GM18907 (cell line): ENCODE results near the gene USH2A.
A peak's percentile ranks its signal among the peaks of the same experiment; 100 is the strongest.

Experiments used
- ATAC-seq: cut with Tn5 transposase; IDR thresholded peaks from one replicate; pipeline ENCODE4 v1.9.1; 2021; ENCODE audit warnings: mild to moderate bottlenecking, moderate library complexity; ENCODE audit not compliant: unreplicated experiment

USH2A gene

DNA sequence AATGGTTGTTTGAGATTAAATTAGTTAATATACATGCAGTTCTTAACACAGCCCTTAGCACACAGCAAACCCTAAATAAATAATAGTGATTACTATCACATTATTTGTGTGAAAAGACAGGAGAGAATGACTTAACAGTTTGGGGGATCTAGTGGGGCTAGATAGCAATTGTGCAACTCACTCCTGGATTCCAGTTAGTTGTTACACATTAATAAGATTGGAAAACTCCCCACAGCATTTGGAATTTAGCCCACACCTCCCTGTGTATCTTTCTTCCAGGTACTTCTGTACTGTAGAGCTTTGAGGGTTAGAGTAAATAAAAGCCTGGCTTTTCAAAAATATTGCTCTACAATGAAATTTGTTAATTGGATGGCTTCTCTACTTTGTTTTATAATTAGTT, 763.0 kb downstream of the USH2A start:
- ATAC-seq: no peak

DNA sequence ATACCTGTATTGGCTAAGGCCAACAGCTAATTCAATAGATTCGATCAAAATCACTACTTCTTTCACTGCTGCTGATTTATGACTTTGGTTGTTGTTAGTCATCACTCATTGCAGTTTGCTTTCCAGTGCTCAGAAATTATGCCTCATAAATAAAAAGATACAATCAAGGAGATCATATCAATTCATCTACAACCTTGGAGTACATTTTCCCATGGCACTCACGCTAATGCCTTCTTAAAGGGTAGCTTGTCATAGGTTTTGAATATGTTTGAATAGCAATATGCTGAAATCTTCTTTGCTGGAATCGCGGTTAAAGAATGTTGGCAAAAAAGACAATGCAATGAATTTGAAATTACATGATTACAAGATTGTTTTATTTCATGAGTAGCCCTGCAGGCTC, 766.2 kb downstream of the USH2A start:
- no peak for ATAC-seq

DNA sequence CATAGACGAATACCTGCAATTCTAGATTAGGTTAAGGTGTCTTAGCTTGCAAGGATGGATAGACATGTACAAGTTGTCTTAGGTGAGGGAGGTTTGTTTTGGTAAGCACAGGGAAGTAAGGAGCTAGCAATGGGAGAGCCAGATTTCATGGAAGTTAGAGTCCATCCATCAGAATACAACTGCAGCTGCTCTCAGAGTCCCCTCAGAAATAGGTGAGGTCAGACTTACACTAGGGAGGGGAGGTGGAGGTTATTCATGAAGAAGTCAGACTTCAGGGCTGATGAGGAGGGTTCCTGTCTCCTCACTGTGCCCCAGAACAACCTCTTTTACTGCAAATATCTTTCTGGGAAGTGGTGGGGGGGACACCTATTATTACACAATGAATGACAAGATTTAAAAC, 770.9 kb downstream of the USH2A start:
- no peak for ATAC-seq

DNA sequence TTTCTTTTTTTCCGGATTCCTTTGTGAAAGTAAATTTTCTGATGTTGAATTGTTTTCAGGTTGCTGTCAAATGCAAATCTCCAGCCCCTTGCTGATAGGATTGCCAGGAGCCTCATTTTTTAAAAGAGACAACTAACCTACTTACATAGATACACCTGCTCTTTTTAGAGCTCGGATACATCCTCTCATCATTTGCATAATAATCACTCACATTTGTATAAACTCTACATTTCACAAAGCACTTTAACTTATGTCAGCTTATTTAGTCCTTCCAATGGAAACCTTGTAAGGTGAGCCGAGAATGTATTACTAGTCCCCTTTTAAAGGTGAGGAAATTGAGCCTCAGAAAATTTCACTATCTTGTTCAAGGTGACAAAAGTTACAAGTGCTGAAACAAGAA, 771.4 kb downstream of the USH2A start:
- ATAC-seq: no peak

DNA sequence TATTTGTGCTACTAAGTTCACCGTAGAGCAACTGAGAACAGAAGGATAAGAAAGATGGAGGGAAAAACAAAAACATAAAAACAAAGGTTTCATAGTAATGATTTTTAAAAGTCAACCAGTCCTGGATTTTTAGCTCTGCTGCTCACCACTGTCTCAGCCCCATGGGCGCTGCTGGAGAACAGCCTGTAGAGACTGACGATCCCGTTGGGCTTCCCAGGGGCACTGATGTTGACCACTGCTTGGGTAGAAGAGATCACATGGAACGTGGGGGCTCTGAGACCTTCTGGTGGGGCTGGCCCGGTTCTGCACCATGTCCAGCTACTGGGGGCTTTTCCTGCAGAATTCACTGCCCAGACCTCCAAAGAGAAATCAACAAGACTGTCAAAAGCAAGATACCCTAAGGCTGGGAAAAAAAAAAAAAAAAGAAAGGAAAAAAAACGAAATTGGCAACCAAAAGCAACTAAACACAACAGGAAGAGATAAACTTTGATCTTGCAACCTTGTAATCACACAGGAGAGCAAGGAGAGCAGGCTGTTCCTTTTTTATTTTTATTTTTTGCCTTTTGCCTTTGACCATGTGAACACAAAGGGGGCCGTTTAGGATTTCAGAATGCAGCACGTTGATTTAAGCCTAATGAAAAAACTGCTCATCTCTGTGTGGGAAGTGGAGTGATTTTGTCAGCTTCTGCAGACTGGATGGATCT, 772.6 kb downstream of the USH2A start:
- no peak for ATAC-seq

DNA sequence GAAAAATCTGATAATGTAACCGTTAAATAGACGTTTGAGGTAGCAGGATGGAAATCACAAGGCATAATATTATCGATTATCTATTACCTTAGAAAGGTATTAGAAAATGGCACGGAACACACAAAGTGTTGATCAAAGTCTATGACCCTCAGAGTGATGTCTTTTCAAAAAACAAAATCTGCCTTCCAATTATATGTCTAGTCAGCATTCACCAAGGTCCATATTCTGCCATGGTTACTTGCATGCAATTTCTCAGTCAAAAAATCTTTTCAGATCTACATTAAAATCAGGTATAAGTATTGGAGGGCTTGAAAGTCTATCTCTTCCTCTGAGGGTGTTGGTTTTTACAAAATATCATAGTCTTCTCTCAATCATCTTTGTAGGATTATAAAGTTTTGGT, 774.3 kb downstream of the USH2A start:
- ATAC-seq: no peak

DNA sequence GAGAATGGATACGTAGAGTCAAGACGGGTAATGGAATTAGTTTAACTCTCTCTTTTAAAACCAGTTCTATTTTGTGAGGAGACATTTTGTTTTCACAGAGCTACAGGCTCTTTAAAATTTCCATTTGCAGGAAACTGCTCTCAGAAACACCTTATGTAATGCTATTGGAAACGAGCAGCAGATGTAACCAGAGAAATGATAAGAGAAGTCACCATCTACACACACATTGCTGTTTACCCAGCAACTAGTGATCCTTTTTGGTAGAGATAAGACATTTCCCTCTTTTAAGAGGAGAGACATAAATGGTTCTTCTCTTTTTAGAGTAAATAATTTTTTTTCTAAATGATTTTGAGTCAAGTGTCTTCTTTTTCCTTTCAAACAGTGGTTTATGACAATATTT, 775.5 kb downstream of the USH2A start:
- ATAC-seq: no peak

DNA sequence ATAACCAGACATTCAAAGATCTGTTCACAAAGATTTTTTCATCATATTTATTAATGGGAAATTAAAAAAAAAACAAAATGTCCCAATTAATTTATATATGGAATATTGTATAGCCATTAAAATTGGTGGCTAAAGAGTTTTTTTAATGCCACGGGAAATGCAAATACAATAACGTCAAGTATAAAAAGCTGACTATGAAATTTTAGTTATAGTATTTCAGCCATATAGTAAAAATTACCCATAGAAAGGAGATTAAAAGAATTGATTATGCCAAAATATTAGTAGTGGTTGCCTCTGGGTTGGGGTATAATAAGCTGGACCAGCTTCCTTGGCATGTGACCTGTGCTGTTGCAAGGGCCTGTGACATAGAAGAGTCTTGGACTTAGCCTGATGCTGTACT, 777.4 kb downstream of the USH2A start:
- no peak for ATAC-seq

DNA sequence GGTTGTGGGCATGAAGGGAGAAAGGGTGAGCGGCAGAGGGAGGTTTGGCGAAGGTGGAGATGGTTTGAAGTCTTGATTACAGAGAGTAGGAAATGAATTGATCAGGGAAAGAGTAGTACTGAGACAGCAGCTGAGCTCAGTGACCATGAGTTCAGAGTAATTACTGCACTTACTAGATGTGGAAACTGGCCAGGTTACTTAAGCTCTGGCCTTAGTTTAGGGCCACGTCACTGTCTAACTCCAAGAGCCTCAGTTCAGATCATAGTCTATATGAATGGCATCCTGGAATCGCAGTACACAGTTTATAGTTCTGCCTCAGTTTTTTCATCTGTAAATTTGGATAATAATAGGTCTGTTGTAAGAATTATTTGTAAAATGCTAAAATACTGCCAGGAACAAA, 778.1 kb downstream of the USH2A start:
- no peak for ATAC-seq

DNA sequence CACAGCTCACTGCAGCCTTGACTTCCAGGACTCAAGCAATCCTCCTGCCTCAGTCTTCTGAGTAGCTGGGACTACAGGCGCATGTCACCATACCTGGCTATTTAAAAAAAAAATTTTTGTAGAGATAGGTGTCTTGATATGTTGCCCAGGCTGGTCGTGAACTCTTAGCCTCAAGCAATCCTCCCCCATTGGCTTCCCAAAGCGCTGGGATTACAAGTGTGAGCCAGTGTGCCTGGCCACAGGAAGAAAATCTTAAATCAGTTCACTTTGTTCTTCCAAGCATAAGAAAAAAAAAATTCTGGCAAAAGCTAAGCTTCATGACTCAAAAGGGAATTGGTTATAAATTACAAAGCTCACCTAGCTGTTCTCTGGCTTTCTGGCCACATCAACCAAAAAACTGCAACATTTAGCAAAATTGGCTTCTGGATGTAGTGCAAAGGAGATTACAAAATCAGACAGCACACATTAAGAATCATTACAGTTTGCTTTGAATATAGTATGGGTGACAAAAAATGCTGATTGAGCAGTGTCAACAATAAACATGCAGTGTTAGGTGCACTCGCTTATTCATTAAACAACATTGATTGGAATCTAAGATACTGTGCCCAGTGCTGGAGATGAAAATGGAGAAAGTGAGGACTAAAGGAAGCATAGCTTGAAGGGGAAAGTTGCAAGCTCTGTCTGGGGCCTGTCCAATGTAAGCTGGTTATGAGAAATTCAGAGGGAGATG, 779.5 kb downstream of the USH2A start:
- no peak for ATAC-seq

DNA sequence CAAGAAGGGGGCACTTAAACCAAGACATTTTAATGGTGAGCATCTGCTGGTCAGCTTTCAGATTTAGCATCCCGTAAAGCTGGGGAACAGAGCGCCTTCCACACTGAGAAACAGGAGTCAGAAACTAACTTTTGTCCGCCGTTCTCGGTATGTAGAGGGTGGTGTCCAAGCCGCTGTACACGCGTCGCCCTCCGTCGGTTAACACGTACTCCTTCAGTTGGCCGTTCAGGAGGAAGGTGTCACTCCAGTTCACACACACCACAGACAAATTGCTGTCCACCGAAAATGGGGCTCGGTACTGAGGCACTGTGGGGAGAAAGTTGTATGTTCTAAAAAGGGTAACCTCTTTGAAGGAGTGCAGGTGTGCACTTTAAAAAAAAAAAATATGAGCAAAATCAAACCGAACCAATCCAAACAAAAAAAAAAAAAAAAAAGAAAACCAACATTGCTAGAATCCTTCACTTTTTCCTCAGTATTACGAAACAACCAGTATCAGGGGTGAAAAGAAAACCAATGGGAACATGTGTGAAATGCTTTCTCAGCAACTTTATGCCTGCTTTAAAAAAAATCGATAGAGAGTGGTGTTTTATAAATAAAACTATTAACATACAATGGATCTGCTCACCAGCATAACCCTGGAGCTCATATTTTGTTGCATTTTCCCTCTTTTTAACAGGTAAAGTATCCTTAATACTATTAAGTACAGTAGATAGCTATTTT, 782.7 kb downstream of the USH2A start:
- ATAC-seq: no peak

DNA sequence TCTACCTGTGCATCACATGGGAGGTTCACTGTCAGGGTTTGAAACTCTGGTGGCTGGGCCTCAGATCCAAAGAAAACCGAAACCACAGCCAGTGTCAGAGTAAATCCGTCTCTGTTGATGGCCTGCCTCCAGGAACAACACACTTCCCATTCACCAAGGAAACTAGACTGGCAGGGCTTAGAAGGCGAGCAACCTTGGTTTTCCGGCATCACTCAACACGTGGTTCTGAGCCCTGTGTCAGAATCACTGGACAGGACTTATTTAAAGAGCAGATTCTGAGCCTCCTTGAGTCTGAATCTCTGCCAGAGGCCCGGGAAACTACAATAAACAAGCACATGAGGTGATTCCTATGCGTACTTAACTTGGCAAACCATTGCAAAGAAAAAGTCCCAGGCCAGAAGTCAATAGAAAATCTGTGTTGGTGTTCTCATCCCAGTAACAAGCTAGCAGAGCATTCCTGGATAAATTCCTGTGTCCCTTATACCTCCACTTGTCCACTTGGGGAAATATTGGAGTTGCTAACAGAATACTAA, 786.1 kb downstream of the USH2A start:
- no peak for ATAC-seq

DNA sequence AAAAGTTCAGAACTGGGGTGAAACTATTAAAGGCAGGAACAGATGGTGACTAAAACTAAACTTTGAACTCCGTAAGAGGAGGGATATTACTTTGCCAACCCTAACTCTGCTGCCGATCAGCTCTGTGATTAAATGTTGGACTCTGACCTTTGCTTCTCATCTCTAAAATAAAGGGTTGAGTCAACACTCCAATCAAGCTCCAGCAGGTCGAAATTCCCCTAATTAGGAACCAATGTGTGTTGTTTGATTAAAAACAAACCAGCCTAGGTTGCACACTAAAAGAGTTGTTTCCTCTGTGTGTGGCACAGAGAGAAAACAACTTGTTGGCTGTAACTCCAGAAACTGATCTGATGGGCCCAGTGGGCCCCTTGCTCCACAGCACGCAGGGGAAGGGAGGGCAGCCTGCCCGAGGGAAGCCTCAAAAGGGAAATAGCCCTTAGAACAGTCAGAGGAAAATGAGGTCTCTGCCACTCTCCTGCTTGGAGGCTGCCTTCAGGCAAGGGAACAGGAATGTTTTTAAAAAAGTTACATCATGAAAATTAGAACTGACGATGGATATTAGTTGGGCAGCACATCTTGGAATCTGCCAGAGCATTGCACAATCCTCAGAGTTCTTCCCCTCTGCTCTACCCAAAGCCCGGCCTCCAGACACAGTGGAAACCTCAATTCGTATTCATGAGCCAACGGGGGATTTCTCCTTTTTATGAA, 786.8 kb downstream of the USH2A start:
- no peak for ATAC-seq

DNA sequence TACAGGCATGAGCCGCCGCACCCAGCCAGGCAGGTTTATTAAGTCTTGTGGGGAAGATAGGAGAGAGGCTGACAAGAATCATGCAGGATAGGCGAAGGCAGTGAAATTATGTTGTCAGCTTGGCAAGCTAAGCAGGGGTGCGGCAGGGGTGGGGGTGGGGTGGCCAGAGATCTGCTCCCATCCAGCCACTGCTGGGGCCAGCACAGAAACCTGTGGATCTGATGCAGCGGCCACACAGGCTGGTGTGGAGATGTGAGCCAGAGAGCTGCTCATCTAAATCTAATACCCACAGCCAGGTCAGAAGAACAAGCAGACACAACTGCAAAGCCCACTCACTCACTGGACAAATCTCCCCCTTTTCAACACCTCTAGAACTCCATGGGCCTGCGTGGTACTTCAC, 787.4 kb downstream of the USH2A start:
- ATAC-seq: no peak

DNA sequence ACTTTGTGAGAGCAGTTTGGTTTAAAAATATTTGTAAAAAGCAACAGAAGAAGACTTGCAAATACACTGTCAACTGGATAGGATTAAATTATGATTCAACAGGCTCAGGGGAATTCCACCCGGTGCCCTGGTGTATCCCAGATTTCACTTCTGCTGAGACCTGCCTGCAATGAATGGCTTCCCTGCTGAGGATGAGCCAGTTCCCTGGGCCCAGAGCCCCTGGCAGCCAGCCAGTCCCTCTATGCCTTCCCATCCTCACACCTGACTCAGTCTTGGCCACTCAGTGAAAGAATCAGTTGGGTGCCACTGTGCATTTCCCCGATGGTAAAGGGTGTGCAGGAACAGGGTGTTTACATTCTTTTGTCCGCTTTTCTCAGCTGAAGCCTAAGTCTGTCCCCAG, 791.8 kb downstream of the USH2A start:
- no peak for ATAC-seq

DNA sequence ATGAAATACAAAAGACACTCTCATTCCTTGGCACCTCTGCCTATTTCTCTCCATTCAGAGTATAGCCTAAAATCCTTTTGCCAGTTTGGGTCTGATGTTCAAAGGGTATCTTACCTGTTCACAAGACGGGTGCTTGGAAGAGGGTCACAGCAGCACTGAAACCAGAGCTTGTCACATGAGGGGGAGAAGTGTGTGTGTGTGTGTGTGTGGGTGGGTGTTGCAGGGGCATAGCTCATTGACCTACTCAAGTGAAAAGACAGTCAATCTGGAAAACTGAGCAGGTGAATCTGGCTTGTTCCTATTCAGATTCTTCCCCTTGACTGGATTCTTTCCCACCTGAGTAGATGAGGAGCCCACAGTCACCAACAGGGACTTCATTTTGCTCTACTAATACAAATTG, 792.2 kb downstream of the USH2A start:
- no peak for ATAC-seq

DNA sequence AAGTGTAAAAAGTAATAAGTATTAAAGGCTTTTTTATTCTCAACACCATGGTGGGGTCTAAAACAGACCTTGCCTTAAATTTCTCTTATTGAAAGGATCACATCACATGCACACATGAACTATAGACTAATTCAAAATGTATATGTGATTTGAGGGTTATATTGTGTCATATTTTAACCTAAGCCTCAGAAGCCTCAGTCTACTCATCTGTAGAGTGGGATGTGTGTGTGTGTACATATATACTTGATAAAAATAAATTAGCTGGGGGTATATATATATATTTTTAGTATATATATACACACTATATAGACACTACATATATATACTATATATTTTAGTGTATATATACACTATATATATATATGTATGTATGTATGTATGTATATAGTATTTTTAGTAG, 797.3 kb downstream of the USH2A start:
- ATAC-seq: no peak

DNA sequence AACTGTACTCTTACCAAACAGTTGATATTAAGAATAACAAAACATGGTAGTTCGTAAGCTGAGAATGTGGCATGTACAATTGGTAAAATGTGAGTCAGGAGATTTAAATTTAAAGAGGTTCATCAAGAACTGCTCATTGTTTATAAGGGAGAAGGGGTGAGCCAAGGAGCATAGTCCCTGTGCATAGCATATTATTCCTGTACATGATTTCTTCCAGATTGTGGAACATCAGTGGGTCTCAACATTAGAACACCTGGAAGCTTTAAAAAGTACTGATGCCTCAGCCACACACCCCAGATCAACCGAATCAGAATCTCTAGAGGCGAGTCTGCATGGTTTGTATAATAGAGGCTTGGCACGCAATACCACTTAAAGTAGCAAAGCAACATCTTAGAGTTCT, 800.1 kb downstream of the USH2A start:
- no peak for ATAC-seq

DNA sequence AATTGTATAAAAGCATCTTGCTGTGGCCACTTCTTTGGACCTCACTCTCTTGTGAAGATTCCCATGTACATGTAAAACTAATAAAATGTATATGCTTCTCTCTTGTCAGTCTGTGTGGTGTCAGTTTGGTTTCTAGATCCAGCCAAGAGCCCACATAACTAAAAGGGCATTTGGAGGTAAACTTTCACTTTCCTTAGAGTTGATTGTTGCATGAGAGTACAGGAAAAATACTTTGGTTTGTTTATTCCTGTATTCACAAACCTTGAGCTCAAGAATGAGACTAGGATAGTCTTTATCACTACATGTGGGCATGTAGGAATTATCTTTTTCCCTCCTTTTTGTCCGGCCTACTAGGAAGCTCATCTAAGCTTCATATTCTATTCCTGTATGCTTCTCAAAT, 805.3 kb downstream of the USH2A start:
- peak; percentile 71 for ATAC-seq

DNA sequence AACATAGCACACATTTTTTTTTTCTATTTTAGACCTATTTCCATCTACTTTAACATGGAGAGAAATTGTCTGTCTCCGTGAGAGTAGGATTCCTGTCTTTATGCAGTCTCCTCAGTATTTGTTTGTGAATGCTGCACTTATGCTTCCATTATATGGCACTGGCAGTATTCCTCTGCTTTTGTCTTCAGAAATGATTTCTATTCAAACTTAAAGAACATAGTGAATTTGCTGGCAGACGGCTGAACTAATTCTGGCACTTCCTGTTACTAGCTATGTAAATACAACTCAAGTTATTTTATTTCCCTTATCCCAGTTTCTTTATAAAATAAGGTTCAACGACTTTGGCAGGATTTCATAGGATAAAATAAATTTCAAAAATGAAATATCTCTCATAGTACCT, 810.9 kb downstream of the USH2A start:
- ATAC-seq: no peak

DNA sequence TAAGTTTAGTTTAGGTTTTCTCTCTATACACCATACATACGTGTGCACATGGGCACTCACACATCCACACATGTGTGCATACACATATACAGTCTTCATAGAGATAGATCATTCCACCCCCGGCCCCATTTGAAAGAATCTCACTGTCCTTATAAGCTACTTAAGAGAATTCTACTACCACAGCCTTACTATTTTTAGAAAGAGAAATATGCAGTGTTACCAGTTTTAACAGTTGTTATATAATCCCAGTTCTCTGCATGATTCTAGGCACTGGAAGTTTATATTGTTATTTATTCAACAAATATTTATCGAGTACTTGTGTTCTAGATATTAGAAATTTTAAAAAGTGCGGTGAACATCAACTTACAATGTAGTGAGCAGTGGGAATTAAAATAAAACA, 814.6 kb downstream of the USH2A start:
- no peak for ATAC-seq
